ENCODE data around the gene RUNX1. TPM values are rescaled to one million over a fixed set of nuclear protein-coding genes. Genes with fewer than 3 reads are reported as not detected.

The RUNX1 gene
- total RNA-seq, 2 experiments from 2014 or later: 52.0 to 54.0 TPM

DNA sequence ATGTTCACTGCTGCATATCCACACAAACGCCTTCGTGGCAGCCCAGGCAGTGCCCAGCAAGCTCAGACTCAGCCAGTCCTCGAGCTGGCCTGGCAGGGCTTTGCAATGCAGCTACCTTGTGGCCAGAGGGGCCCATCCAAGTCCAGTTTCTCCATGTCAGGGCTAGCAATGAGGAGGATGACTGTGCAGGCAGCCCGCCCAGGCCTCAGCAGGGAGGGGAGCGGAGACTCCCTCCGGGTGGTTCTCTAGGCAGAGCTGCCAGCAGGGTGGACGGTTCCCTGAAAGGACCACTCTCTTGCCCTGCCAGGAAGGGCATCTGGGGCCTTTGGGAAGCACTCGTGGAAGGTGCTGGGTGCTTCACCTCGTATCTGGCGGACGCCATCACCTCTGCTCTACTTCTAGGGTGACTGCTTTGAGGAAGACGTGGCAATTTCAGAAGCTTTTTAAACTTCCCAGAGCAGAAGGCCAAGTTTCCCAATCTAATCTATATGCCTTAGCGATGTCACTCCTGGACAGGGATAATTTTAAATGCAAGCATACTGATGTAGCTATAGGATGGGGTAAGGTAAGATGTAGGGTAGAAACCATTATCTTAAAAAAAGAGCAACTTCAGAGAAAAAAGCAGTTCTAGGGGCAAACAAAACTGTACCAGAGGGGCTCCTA lies 56.2 kb downstream of the RUNX1 start:
- H3K27ac Mint-ChIP-seq: no peak overlapping the region
- no peak overlapping the region for H3K4me3 Mint-ChIP-seq
- peaks cover 19% of the 10 kb centered on the region for H3K36me3 Mint-ChIP-seq (ENCODE audit: low read depth)
- H3K4me1 Mint-ChIP-seq: peaks cover 62% of the 10 kb centered on the region
- no peaks in the 10 kb centered on the region for H3K9me3 Mint-ChIP-seq
- no peaks in the 10 kb centered on the region for H3K27me3 Mint-ChIP-seq
- CTCF ChIA-PET: interaction anchor here (0.7 to 1.1 kb wide), 2 partner anchors 11 to 12 kb away, joined by 3 to 4 read pairs; no protein-coding TSS in a partner anchor
- no peak for DNase-seq
- POLR2A ChIA-PET: no interaction called here

DNA sequence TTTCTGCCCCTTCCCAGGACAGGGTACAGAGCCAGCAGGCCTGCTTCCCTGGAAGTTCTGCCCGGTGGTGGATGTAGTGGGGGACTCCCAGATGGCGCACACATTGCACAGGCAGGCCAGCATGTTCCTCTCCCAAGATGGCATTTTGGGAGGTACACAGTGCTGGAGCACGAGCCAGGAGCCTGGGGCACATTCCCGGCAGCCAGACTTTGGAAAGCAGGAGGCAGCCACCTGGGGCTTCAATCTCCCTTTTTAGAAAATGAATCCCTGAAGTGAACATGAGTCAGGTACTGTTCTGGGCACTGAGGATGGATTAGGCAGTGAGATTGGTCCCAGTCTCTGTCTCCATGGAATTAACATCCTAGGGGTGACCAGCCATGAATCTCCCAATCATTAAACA lies 56.9 kb downstream of the RUNX1 start:
- ChIA-PET CTCF (interaction anchor here (1.1 kb wide), 1 partner anchor 12 kb away, joined by 4 read pairs; no protein-coding TSS in a partner anchor), POLR2A (no interaction called here)
- peaks cover 62% of the 10 kb centered on the region for H3K4me1 Mint-ChIP-seq
- H3K4me3 Mint-ChIP-seq: no peak overlapping the region
- peaks cover 15% of the 10 kb centered on the region for H3K36me3 Mint-ChIP-seq (ENCODE audit: low read depth)
- H3K9me3 Mint-ChIP-seq: no peaks in the 10 kb centered on the region
- no peak overlapping the region for H3K27ac Mint-ChIP-seq
- H3K27me3 Mint-ChIP-seq: no peaks in the 10 kb centered on the region
- no peak for DNase-seq

DNA sequence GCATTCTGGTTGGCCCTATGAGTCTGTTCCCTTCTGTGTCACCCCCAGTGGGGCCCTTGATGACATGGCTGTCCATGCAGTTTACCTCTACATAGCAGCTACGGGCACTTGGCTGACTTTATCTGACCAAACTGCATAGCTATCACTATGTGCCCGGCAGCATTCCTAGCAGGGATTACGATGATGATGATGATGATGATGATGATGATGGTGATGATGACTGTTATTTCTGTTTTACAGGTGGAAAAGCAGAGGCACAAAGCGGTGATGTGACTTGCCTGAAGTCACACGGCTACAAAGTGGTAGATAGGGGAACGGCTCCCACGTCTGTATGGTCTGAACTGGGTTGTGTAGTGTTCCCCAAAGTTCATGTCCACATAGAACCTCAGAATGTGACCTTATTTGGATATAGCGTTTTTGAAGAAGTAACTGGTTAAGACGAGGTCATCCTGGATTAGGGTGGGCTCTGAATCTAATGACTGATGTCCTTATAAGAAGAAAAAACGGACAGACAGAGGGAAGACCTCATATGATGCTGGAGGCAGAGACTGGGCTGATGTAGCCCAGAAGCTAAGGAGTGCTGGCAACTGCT lies 57.6 kb downstream of the RUNX1 start:
- CTCF ChIA-PET: no interaction called here
- no peak overlapping the region for H3K4me3 Mint-ChIP-seq

GRCh38 chr21:34990842-34991241 lies 58.3 kb downstream of the RUNX1 start:
- Mint-ChIP-seq H3K4me3 (no peak overlapping the region), H3K4me1 (peaks cover 63% of the 10 kb centered on the region), H3K27ac (peak overlapping the region; percentile 11), H3K36me3 (ENCODE audit: low read depth) (peaks cover 8% of the 10 kb centered on the region), H3K27me3 (no peaks in the 10 kb centered on the region), H3K9me3 (no peaks in the 10 kb centered on the region)
- POLR2A ChIA-PET: interaction anchor here (0.8 kb wide), 1 partner anchor 31 kb away, joined by 3 read pairs; no protein-coding TSS in a partner anchor
- CTCF ChIA-PET: interaction anchor here (1.9 to 2.4 kb wide), 2 partner anchors 10 to 35 kb away, joined by 5 to 8 read pairs; no protein-coding TSS in a partner anchor
- DNase-seq: no peak

More for the DNA sequence above, 57.6 kb downstream of the RUNX1 start:
- Mint-ChIP-seq H3K4me1 (peaks cover 63% of the 10 kb centered on the region), H3K9me3 (no peaks in the 10 kb centered on the region), H3K36me3 (ENCODE audit: low read depth) (peaks cover 12% of the 10 kb centered on the region), H3K27me3 (no peaks in the 10 kb centered on the region), H3K27ac (no peak overlapping the region)
- DNase-seq: no peak
- POLR2A ChIA-PET: no interaction called here

GRCh38 chr21:34989337-34990151 lies 59.6 kb downstream of the RUNX1 start:
- no peaks in the 10 kb centered on the region for H3K27me3 Mint-ChIP-seq

DNA sequence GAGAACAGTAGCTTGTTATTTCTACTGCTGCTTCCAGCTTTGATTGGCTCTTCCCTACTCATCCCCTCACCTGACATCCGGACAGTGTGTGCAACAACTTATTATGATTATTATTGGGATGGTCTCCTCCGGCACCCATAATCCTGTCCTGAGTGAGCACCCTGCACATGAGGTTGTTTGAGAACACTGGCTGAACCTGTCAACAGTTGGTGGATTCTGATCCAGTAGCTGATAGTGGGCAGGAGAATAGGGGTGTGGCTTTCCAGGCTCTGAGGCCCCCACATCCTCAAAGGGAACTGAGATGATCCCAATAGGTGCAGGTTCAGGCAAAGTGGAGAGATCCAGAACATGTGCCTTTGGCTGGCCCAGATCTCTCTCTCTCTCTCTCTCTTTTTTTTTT lies 60.5 kb downstream of the RUNX1 start:
- Mint-ChIP-seq H3K27me3 (no peaks in the 10 kb centered on the region), H3K4me1 (peaks cover 79% of the 10 kb centered on the region), H3K27ac (no peak overlapping the region), H3K36me3 (ENCODE audit: low read depth) (peaks cover 18% of the 10 kb centered on the region), H3K9me3 (no peaks in the 10 kb centered on the region), H3K4me3 (no peak overlapping the region)
- POLR2A ChIA-PET: no interaction called here
- CTCF ChIA-PET: interaction anchor here (0.6 to 2.4 kb wide), 12 partner anchors 11 to 520 kb away, joined by 3 to 13 read pairs (median 4); no protein-coding TSS in a partner anchor
- no peak for DNase-seq

More at GRCh38 chr21:34989337-34990151, 59.6 kb downstream of the RUNX1 start:
- H3K4me1 Mint-ChIP-seq: peaks cover 70% of the 10 kb centered on the region
- no peak overlapping the region for H3K4me3 Mint-ChIP-seq
- DNase-seq: peak; percentile 22
- peak overlapping the region; percentile 7 for H3K27ac Mint-ChIP-seq
- POLR2A ChIA-PET: interaction anchor here (0.6 to 0.8 kb wide), 3 partner anchors 14 to 58 kb away, joined by 3 read pairs; no protein-coding TSS in a partner anchor
- peaks cover 14% of the 10 kb centered on the region for H3K36me3 Mint-ChIP-seq (ENCODE audit: low read depth)
- CTCF ChIA-PET: interaction anchor here (0.6 to 2.4 kb wide), 13 partner anchors 9 to 519 kb away, joined by 3 to 13 read pairs (median 4); no protein-coding TSS in a partner anchor
- H3K9me3 Mint-ChIP-seq: no peaks in the 10 kb centered on the region

DNA sequence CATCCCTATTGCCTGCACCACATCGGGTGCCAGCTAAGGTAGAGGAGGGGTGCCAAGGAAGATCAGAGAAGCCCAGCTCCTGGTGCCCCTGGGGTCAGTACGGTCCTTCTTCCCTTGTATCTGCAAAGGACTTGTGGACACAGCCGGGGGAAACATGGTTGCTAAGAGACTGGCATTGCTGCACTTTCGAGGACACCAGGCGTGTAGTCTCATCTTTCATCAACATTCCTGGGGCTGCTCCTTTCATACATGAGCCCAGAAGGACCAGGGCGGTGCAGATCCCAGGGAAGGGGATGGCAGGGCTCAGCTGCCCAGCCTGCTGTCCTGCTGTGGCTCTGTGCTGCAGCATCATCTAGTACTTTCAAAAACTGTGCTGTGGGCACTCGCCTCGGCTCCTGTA lies 61.0 kb downstream of the RUNX1 start:
- H3K27me3 Mint-ChIP-seq: no peaks in the 10 kb centered on the region
- H3K4me3 Mint-ChIP-seq: no peak overlapping the region
- H3K27ac Mint-ChIP-seq: no peak overlapping the region
- H3K9me3 Mint-ChIP-seq: no peaks in the 10 kb centered on the region
- no peak for DNase-seq
- POLR2A ChIA-PET: no interaction called here
- CTCF ChIA-PET: interaction anchor here (0.6 to 2.4 kb wide), 13 partner anchors 12 to 99 kb away, joined by 3 to 13 read pairs (median 4); no protein-coding TSS in a partner anchor
- H3K4me1 Mint-ChIP-seq: peaks cover 83% of the 10 kb centered on the region
- H3K36me3 Mint-ChIP-seq (ENCODE audit: low read depth): peaks cover 21% of the 10 kb centered on the region

- CTCF ChIA-PET: interaction anchor here (0.7 to 2.4 kb wide), 12 partner anchors 9 to 98 kb away, joined by 3 to 7 read pairs (median 4); no protein-coding TSS in a partner anchor
- no peaks in the 10 kb centered on the region for H3K9me3 Mint-ChIP-seq
- peak overlapping the region; percentile 72 for H3K4me3 Mint-ChIP-seq
- H3K27me3 Mint-ChIP-seq: no peaks in the 10 kb centered on the region
- peaks cover 87% of the 10 kb centered on the region for H3K4me1 Mint-ChIP-seq
- H3K27ac Mint-ChIP-seq: peak overlapping the region; percentile 86
- peaks cover 23% of the 10 kb centered on the region for H3K36me3 Mint-ChIP-seq (ENCODE audit: low read depth)
- POLR2A ChIA-PET: no interaction called here
- DNase-seq: peak; percentile 28
Measured at GRCh38 chr21:34987501-34988072, 61.5 kb downstream of the RUNX1 start.

- ChIA-PET POLR2A (interaction anchor here (0.6 kb wide), 2 partner anchors 8 to 50 kb away, joined by 3 to 5 read pairs; no protein-coding TSS in a partner anchor), CTCF (interaction anchor here (0.7 to 2.4 kb wide), 10 partner anchors 9 to 97 kb away, joined by 3 to 7 read pairs (median 4); no protein-coding TSS in a partner anchor)
- no peaks in the 10 kb centered on the region for H3K27me3 Mint-ChIP-seq
- no peaks in the 10 kb centered on the region for H3K9me3 Mint-ChIP-seq
- H3K4me3 Mint-ChIP-seq: peak overlapping the region; percentile 72
- H3K4me1 Mint-ChIP-seq: peaks cover 92% of the 10 kb centered on the region
- DNase-seq: peak; percentile 80
- H3K27ac Mint-ChIP-seq: peak overlapping the region; percentile 86
- H3K36me3 Mint-ChIP-seq (ENCODE audit: low read depth): peaks cover 27% of the 10 kb centered on the region
Measured at GRCh38 chr21:34986561-34987500, 62.3 kb downstream of the RUNX1 start.

- Mint-ChIP-seq H3K27me3 (no peaks in the 10 kb centered on the region), H3K27ac (peak overlapping the region; percentile 80), H3K9me3 (no peaks in the 10 kb centered on the region), H3K36me3 (ENCODE audit: low read depth) (peaks cover 39% of the 10 kb centered on the region), H3K4me3 (peak overlapping the region; percentile 49), H3K4me1 (peaks cover 78% of the 10 kb centered on the region)
- ChIA-PET CTCF (interaction anchor here (0.9 to 2.0 kb wide), 8 partner anchors 11 to 216 kb away, joined by 3 to 15 read pairs (median 4); no protein-coding TSS in a partner anchor), POLR2A (no interaction called here)
- no peak for DNase-seq
Measured at GRCh38 chr21:34984356-34985058, 64.6 kb downstream of the RUNX1 start.

GRCh38 chr21:34983680-34984086 lies 65.4 kb downstream of the RUNX1 start:
- peak; percentile 46 for DNase-seq

More at GRCh38 chr21:34983680-34984086, 65.4 kb downstream of the RUNX1 start:
- ChIA-PET CTCF (interaction anchor here (0.6 to 2.0 kb wide), 16 partner anchors 8 to 407 kb away, joined by 3 to 15 read pairs (median 4); no protein-coding TSS in a partner anchor), POLR2A (interaction anchor here (0.9 to 1.4 kb wide), 4 partner anchors 9 to 64 kb away, joined by 4 to 9 read pairs (median 4); no protein-coding TSS in a partner anchor)
- Mint-ChIP-seq H3K4me3 (peak overlapping the region; percentile 49), H3K36me3 (ENCODE audit: low read depth) (peaks cover 42% of the 10 kb centered on the region), H3K9me3 (no peaks in the 10 kb centered on the region), H3K4me1 (peaks cover 76% of the 10 kb centered on the region), H3K27me3 (peaks cover 3% of the 10 kb centered on the region), H3K27ac (peak overlapping the region; percentile 80)

All from activated CD4-positive, alpha-beta T cell treated with anti-CD3 and anti-CD28 coated beads, Interleukin-2, amount 10 ng/mL, durations not matched to agents 7 days and 5 days (primary cell).